ENCODE measurements around the gene DNAH12. TPM values are rescaled to one million over a fixed set of nuclear protein-coding genes. Genes with fewer than 3 reads are reported as not detected.

The DNAH12 gene
- total and polyA plus RNA-seq, 2 donors (not counting 1 experiment from before 2014, with no cell fraction given), result 0.12 to 0.17 TPM

DNA sequence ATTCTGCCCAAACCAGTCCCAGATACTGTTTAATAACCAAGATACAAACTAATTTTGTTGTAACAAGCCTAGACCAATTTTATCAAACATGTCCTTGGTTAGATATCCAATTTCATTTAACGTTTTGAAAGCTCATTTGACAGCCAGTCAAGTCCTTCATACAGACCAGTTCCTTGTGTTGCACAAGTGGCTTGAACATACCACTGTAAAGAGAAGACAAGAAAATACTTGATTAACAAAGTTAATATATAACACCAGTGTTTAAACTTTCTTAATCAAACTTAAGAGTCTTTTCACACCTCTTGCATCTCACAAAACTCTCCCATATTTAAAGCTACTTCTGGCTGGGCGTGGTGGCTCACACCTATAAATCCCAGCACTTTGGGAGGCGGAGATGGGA is 28.0 kb upstream of the DNAH12 start:
- Histone ChIP-seq H4K20me1 (ENCODE audit: control insufficient read depth, extremely low read depth, insufficient read depth, low read length) (peaks cover 4% of the 10 kb centered on the region), H3K79me2 (ENCODE audit: control insufficient read depth, insufficient read depth, low read length) (peaks cover 24% of the 10 kb centered on the region), H3K27me3 (ENCODE audit: control insufficient read depth, insufficient read depth, low read length) (no peaks in the 10 kb centered on the region), H3K4me1 (ENCODE audit: control insufficient read depth, extremely low read depth, insufficient read depth, low read length) (no peaks in the 10 kb centered on the region), H3K4me3 (replicated peaks in 1 of 4; ENCODE audit: control extremely low read depth in 1 of 4, insufficient read depth in 1 of 4, low read depth in 3 of 4, low read length in 4 of 4) (no peak overlapping the region), H3K4me2 (ENCODE audit: extremely low read depth, insufficient read depth, low read length) (no peak overlapping the region), H2AFZ (ENCODE audit: low read length) (no peak overlapping the region), H3K27ac (ENCODE audit: insufficient read depth, low read length) (no peak overlapping the region), H3K9ac (ENCODE audit: insufficient read depth, low read length) (no peak overlapping the region), H3K9me3 (ENCODE audit: control insufficient read depth, insufficient read depth, low read depth, low read length) (no peaks in the 10 kb centered on the region), H3K36me3 (ENCODE audit: control insufficient read depth, insufficient read depth, low read length) (peaks cover 13% of the 10 kb centered on the region)
- no peak for TF ChIP-seq EZH2 (IDR thresholded peaks at IDR 0.05; ENCODE audit: low read length, missing control alignments)
- TF ChIP-seq, protein P1, sequence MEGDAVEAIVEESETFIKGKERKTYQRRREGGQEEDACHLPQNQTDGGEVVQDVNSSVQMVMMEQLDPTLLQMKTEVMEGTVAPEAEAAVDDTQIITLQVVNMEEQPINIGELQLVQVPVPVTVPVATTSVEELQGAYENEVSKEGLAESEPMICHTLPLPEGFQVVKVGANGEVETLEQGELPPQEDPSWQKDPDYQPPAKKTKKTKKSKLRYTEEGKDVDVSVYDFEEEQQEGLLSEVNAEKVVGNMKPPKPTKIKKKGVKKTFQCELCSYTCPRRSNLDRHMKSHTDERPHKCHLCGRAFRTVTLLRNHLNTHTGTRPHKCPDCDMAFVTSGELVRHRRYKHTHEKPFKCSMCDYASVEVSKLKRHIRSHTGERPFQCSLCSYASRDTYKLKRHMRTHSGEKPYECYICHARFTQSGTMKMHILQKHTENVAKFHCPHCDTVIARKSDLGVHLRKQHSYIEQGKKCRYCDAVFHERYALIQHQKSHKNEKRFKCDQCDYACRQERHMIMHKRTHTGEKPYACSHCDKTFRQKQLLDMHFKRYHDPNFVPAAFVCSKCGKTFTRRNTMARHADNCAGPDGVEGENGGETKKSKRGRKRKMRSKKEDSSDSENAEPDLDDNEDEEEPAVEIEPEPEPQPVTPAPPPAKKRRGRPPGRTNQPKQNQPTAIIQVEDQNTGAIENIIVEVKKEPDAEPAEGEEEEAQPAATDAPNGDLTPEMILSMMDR (conservative IDR thresholded peaks at IDR 0.05 in 1 of 2, IDR thresholded peaks at IDR 0.05 in 1 of 2; ENCODE audit: low read depth in 1 of 2, low read length in 2 of 2), result no peak
- DNase-seq (ENCODE audit: low read depth in 2 of 2), result no peak

- no peaks in the 10 kb centered on the region for H3K4me1 ChIP-seq (ENCODE audit: control insufficient read depth, extremely low read depth, insufficient read depth, low read length)
- no peak overlapping the region for H3K9ac ChIP-seq (ENCODE audit: insufficient read depth, low read length)
- H3K27ac ChIP-seq (ENCODE audit: insufficient read depth, low read length), result no peak overlapping the region
- H3K4me3 ChIP-seq (replicated peaks in 1 of 4; ENCODE audit: control extremely low read depth in 1 of 4, insufficient read depth in 1 of 4, low read depth in 3 of 4, low read length in 4 of 4), result no peak overlapping the region
- peaks cover 13% of the 10 kb centered on the region for H3K36me3 ChIP-seq (ENCODE audit: control insufficient read depth, insufficient read depth, low read length)
- TF ChIP-seq, protein P1 (conservative IDR thresholded peaks at IDR 0.05 in 1 of 2, IDR thresholded peaks at IDR 0.05 in 1 of 2; ENCODE audit: low read depth in 1 of 2, low read length in 2 of 2), result no peak
- TF ChIP-seq EZH2 (IDR thresholded peaks at IDR 0.05; ENCODE audit: low read length, missing control alignments), result no peak
- no peak for DNase-seq (ENCODE audit: low read depth in 2 of 2)
- no peaks in the 10 kb centered on the region for H3K27me3 ChIP-seq (ENCODE audit: control insufficient read depth, insufficient read depth, low read length)
- no peak overlapping the region for H3K4me2 ChIP-seq (ENCODE audit: extremely low read depth, insufficient read depth, low read length)
- H2AFZ ChIP-seq (ENCODE audit: low read length), result no peak overlapping the region
- H4K20me1 ChIP-seq (ENCODE audit: control insufficient read depth, extremely low read depth, insufficient read depth, low read length), result peaks cover 4% of the 10 kb centered on the region
- H3K9me3 ChIP-seq (ENCODE audit: control insufficient read depth, insufficient read depth, low read depth, low read length), result no peaks in the 10 kb centered on the region
- peaks cover 19% of the 10 kb centered on the region for H3K79me2 ChIP-seq (ENCODE audit: control insufficient read depth, insufficient read depth, low read length)
These were observed 26.7 kb upstream of the DNAH12 start for GRCh38 chr3:57570878-57571277.

DNA sequence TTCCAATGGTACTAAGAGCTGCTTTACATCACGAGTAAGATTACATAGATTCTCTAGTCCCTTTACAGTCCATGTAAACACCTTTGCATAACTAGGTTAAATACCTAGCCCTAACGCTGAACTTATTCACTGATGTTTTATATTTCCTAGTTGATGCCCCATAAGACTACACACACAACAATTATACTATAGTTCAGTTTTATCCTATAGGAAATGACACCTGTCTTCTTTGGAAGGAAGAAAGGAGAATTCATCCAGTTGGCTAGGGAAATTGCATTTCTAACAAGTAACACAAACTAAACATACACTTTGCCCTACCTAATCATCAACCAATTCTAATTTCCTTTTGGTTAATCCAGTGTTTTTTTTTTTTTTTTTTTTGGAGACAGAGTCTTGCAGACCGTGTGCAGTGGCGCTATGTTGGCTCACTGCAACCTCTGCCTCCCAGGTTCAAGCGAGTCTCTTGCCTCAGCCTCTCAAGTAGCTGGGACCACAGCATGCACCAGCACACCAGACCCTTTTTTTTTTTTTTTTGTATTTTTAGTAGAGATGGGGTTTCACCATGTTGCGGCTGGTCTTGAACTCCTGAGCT is 25.8 kb upstream of the DNAH12 start:
- no peaks in the 10 kb centered on the region for H3K9me3 ChIP-seq (ENCODE audit: control insufficient read depth, insufficient read depth, low read depth, low read length)
- peaks cover 12% of the 10 kb centered on the region for H3K79me2 ChIP-seq (ENCODE audit: control insufficient read depth, insufficient read depth, low read length)
- H3K9ac ChIP-seq (ENCODE audit: insufficient read depth, low read length), result no peak overlapping the region
- peaks cover 2% of the 10 kb centered on the region for H4K20me1 ChIP-seq (ENCODE audit: control insufficient read depth, extremely low read depth, insufficient read depth, low read length)
- TF ChIP-seq, protein P1 (conservative IDR thresholded peaks at IDR 0.05 in 1 of 2, IDR thresholded peaks at IDR 0.05 in 1 of 2; ENCODE audit: low read depth in 1 of 2, low read length in 2 of 2), result no peak
- no peak for TF ChIP-seq EZH2 (IDR thresholded peaks at IDR 0.05; ENCODE audit: low read length, missing control alignments)
- H3K4me2 ChIP-seq (ENCODE audit: extremely low read depth, insufficient read depth, low read length), result no peak overlapping the region
- H3K4me3 ChIP-seq (replicated peaks in 1 of 4; ENCODE audit: control extremely low read depth in 1 of 4, insufficient read depth in 1 of 4, low read depth in 3 of 4, low read length in 4 of 4), result no peak overlapping the region
- H2AFZ ChIP-seq (ENCODE audit: low read length), result no peak overlapping the region
- H3K4me1 ChIP-seq (ENCODE audit: control insufficient read depth, extremely low read depth, insufficient read depth, low read length), result no peaks in the 10 kb centered on the region
- no peak for DNase-seq (ENCODE audit: low read depth in 2 of 2)
- peaks cover 13% of the 10 kb centered on the region for H3K36me3 ChIP-seq (ENCODE audit: control insufficient read depth, insufficient read depth, low read length)
- H3K27me3 ChIP-seq (ENCODE audit: control insufficient read depth, insufficient read depth, low read length), result no peaks in the 10 kb centered on the region
- H3K27ac ChIP-seq (ENCODE audit: insufficient read depth, low read length), result no peak overlapping the region

Data from fibroblast of lung (primary cell).